ENCODE data around the gene PCNP.
"Not testable (repeated sequence)": the region's sequence is repeated elsewhere in the genome, so short reads cannot be mapped to it uniquely, and the experiment has no call there.

The PCNP gene

GRCh38 chr3:101631098-101631796, 57.3 kb downstream of the PCNP start:
- Histone ChIP-seq H3K36me3 (ENCODE audit: control insufficient read depth, insufficient read depth, low read length) (no peaks in the 10 kb centered on the region), H3K4me1 (ENCODE audit: control insufficient read depth, insufficient read depth, low read length, poor library complexity, severe bottlenecking) (peaks cover 3% of the 10 kb centered on the region), H3K4me3 (ENCODE audit: insufficient read depth, low read depth, low read length, poor library complexity, severe bottlenecking) (no peak overlapping the region), H3K27ac (ENCODE audit: insufficient read depth, low read length, poor library complexity, severe bottlenecking) (no peak overlapping the region), H3K9me3 (ENCODE audit: control insufficient read depth, low read length) (no peaks in the 10 kb centered on the region), H3K27me3 (replicated peaks; ENCODE audit: control insufficient read depth, insufficient read depth, low read length, poor library complexity, severe bottlenecking) (no peaks in the 10 kb centered on the region)
- DNase-seq: no peak

DNA sequence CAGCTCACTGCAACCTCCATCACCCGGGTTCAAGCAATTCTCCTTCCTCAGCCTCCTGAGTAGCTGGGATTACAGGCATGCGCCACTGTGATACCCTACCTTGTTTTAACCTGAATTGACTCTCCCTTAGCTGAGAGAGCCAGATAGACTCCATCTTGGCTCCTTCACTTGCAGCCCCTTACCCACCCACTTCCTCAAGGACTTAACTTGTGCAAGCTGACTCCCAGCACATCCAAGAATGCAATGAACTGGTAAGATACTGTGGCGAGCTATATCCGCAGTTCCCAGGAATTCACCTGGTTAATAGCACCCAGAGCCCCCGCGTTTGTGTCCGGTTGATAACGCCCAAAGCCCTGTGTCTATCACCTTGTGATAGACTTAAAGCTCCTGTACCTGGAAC, 58.0 kb downstream of the PCNP start:
- H3K27me3 ChIP-seq (replicated peaks; ENCODE audit: control insufficient read depth, insufficient read depth, low read length, poor library complexity, severe bottlenecking); DNase-seq; H3K9me3 ChIP-seq (ENCODE audit: control insufficient read depth, low read length); H3K4me1 ChIP-seq (ENCODE audit: control insufficient read depth, insufficient read depth, low read length, poor library complexity, severe bottlenecking); H3K36me3 ChIP-seq (ENCODE audit: control insufficient read depth, insufficient read depth, low read length); H3K27ac ChIP-seq (ENCODE audit: insufficient read depth, low read length, poor library complexity, severe bottlenecking); H3K4me3 ChIP-seq (ENCODE audit: insufficient read depth, low read depth, low read length, poor library complexity, severe bottlenecking): not testable (repeated sequence)

DNA sequence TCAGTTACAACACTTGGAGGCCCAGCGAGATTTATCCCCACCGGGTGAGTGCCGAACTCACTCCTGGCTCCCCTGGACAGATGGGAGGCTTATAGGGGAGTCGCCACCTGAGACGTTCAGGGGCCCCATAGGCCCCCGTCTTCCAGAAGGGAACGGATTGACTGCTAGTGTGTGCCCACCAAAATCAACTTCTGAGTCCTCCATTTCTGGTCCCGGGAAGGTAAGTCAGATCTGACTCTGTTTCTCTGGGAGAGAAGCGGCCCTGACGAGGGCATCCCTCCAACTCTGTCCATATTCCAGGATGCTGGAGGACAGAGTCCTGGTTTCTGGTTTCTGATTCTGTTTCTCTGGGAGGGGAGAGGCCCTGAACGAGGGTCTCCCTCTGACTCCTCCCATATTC, 58.6 kb downstream of the PCNP start:
- H3K4me3 ChIP-seq (ENCODE audit: insufficient read depth, low read depth, low read length, poor library complexity, severe bottlenecking): no peak overlapping the region
- no peaks in the 10 kb centered on the region for H3K27me3 ChIP-seq (replicated peaks; ENCODE audit: control insufficient read depth, insufficient read depth, low read length, poor library complexity, severe bottlenecking)
- DNase-seq: no peak
- H3K4me1 ChIP-seq (ENCODE audit: control insufficient read depth, insufficient read depth, low read length, poor library complexity, severe bottlenecking): peaks cover 5% of the 10 kb centered on the region
- no peak overlapping the region for H3K27ac ChIP-seq (ENCODE audit: insufficient read depth, low read length, poor library complexity, severe bottlenecking)
- no peaks in the 10 kb centered on the region for H3K36me3 ChIP-seq (ENCODE audit: control insufficient read depth, insufficient read depth, low read length)
- H3K9me3 ChIP-seq (ENCODE audit: control insufficient read depth, low read length): no peaks in the 10 kb centered on the region

DNA sequence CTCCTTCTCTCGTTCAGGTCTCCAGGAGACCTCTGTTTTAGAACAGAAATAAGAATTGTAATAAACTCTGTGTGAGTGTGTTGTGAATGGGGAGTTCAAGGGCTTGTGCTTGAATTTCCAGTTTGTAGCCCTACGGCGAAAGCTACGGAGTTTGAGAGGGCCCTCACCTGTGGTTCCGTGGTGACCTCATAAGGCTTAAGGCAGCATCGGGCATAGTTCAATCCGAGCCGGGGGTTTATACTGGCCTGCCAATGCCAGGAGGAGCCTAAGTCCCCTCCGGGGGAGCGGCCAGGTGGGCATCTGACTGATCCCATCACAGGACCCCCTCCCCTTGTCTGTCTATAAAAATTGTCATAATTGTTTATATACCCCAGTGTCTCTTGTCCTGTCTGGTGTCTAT, 59.2 kb downstream of the PCNP start:
- no peaks in the 10 kb centered on the region for H3K9me3 ChIP-seq (ENCODE audit: control insufficient read depth, low read length)
- no peak for DNase-seq
- H3K4me1 ChIP-seq (ENCODE audit: control insufficient read depth, insufficient read depth, low read length, poor library complexity, severe bottlenecking): peaks cover 5% of the 10 kb centered on the region
- H3K4me3 ChIP-seq (ENCODE audit: insufficient read depth, low read depth, low read length, poor library complexity, severe bottlenecking): no peak overlapping the region
- no peak overlapping the region for H3K27ac ChIP-seq (ENCODE audit: insufficient read depth, low read length, poor library complexity, severe bottlenecking)
- no peaks in the 10 kb centered on the region for H3K27me3 ChIP-seq (replicated peaks; ENCODE audit: control insufficient read depth, insufficient read depth, low read length, poor library complexity, severe bottlenecking)
- H3K36me3 ChIP-seq (ENCODE audit: control insufficient read depth, insufficient read depth, low read length): no peaks in the 10 kb centered on the region

DNA sequence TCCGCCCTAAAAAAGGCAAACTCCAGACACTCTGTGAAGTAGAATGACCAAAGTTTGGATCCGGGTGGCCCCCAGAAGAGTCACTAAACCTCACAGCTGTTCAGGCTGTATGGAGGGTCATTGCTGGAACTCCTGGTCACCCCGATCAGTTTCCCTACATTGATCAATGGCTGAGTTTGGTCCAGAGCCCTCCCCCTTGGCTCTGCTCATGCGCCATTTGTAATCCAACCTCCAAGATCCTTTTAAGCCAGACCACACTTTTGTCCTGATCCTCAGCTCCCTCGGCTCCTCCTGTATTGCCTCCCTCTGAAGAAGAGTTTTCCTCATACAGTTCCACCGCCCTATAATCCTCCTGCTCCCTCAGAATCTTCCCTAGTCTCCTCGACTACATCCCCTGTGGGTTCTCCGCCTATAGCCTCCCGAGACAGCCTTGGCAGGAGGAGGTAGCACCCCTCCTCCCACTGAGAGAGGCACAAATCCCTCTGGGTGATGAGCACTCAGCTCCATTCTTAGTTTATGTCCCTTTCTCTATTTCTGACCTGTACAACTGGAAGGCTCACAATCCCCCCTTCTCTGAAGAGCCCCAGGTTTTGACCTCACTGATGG, 60.7 kb downstream of the PCNP start:
- Histone ChIP-seq H3K27ac (ENCODE audit: insufficient read depth, low read length, poor library complexity, severe bottlenecking) (no peak overlapping the region), H3K4me3 (ENCODE audit: insufficient read depth, low read depth, low read length, poor library complexity, severe bottlenecking) (no peak overlapping the region), H3K9me3 (ENCODE audit: control insufficient read depth, low read length) (no peaks in the 10 kb centered on the region), H3K36me3 (ENCODE audit: control insufficient read depth, insufficient read depth, low read length) (no peaks in the 10 kb centered on the region), H3K27me3 (replicated peaks; ENCODE audit: control insufficient read depth, insufficient read depth, low read length, poor library complexity, severe bottlenecking) (no peaks in the 10 kb centered on the region), H3K4me1 (ENCODE audit: control insufficient read depth, insufficient read depth, low read length, poor library complexity, severe bottlenecking) (peaks cover 5% of the 10 kb centered on the region)
- DNase-seq: no peak

- Histone ChIP-seq H3K27ac (ENCODE audit: insufficient read depth, low read length, poor library complexity, severe bottlenecking) (no peak overlapping the region), H3K4me1 (ENCODE audit: control insufficient read depth, insufficient read depth, low read length, poor library complexity, severe bottlenecking) (peaks cover 5% of the 10 kb centered on the region), H3K27me3 (replicated peaks; ENCODE audit: control insufficient read depth, insufficient read depth, low read length, poor library complexity, severe bottlenecking) (no peaks in the 10 kb centered on the region), H3K4me3 (ENCODE audit: insufficient read depth, low read depth, low read length, poor library complexity, severe bottlenecking) (no peak overlapping the region), H3K9me3 (ENCODE audit: control insufficient read depth, low read length) (no peaks in the 10 kb centered on the region), H3K36me3 (ENCODE audit: control insufficient read depth, insufficient read depth, low read length) (no peaks in the 10 kb centered on the region)
- no peak for DNase-seq
These were observed 61.4 kb downstream of the PCNP start for GRCh38 chr3:101635345-101635744.

GRCh38 chr3:101635954-101636798, 62.2 kb downstream of the PCNP start:
- peaks cover 5% of the 10 kb centered on the region for H3K4me1 ChIP-seq (ENCODE audit: control insufficient read depth, insufficient read depth, low read length, poor library complexity, severe bottlenecking)
- no peak overlapping the region for H3K27ac ChIP-seq (ENCODE audit: insufficient read depth, low read length, poor library complexity, severe bottlenecking)
- DNase-seq: peak; percentile 17 to 48 (median 36)
- H3K9me3 ChIP-seq (ENCODE audit: control insufficient read depth, low read length): no peaks in the 10 kb centered on the region
- no peaks in the 10 kb centered on the region for H3K36me3 ChIP-seq (ENCODE audit: control insufficient read depth, insufficient read depth, low read length)
- no peaks in the 10 kb centered on the region for H3K27me3 ChIP-seq (replicated peaks; ENCODE audit: control insufficient read depth, insufficient read depth, low read length, poor library complexity, severe bottlenecking)
- H3K4me3 ChIP-seq (ENCODE audit: insufficient read depth, low read depth, low read length, poor library complexity, severe bottlenecking): no peak overlapping the region

DNA sequence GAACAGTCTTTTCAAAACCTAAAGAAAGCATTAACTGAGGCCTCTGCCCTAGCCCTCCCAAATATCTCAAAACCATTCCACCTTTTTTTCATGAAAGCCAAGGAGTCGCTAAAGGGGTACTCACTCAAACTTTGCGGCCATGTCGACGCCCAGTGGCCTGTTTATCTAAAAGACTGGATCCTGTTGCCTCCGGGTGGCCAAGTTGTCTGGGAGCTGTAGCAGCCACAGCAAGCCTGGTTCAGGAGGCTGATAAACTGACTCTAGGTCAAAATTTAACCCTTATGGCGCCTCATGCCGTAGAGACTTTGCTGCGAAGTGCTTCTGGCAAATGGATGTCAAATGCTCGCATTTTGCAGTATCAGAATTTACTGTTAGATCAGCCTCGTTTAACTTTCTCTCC, 63.5 kb downstream of the PCNP start:
- no peak for DNase-seq

DNA sequence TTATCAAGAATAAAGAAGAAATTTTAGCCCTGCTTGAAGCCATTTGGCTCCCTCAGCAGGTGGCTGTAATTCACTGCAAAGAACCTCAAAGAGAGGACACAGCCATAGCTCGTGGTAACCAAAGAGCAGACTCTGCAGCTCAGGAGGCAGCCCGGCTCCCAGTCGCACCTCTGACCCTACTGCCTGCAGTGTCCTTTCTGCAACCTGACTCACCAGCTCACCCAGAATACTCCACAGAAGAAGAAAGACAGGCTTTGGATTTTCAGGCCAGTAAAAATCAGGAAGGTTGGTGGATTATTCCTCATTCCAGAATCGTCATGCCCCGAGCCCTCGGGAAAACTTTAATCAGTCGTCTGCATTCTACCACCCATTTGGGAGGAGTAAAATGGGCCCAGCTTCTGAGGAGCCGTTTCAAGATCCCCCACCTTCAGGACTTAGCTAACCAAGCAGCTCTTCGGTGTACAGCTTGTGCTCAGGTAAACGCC, 64.3 kb downstream of the PCNP start:
- Histone ChIP-seq H3K36me3 (ENCODE audit: control insufficient read depth, insufficient read depth, low read length) (no peaks in the 10 kb centered on the region), H3K27me3 (replicated peaks; ENCODE audit: control insufficient read depth, insufficient read depth, low read length, poor library complexity, severe bottlenecking) (no peaks in the 10 kb centered on the region), H3K9me3 (ENCODE audit: control insufficient read depth, low read length) (no peaks in the 10 kb centered on the region), H3K27ac (ENCODE audit: insufficient read depth, low read length, poor library complexity, severe bottlenecking) (no peak overlapping the region), H3K4me1 (ENCODE audit: control insufficient read depth, insufficient read depth, low read length, poor library complexity, severe bottlenecking) (peaks cover 5% of the 10 kb centered on the region), H3K4me3 (ENCODE audit: insufficient read depth, low read depth, low read length, poor library complexity, severe bottlenecking) (no peak overlapping the region)
- no peak for DNase-seq

More for the DNA sequence above, 63.5 kb downstream of the PCNP start:
- Histone ChIP-seq H3K9me3 (ENCODE audit: control insufficient read depth, low read length) (no peaks in the 10 kb centered on the region), H3K4me1 (ENCODE audit: control insufficient read depth, insufficient read depth, low read length, poor library complexity, severe bottlenecking) (peaks cover 5% of the 10 kb centered on the region), H3K27ac (ENCODE audit: insufficient read depth, low read length, poor library complexity, severe bottlenecking) (no peak overlapping the region), H3K4me3 (ENCODE audit: insufficient read depth, low read depth, low read length, poor library complexity, severe bottlenecking) (no peak overlapping the region), H3K36me3 (ENCODE audit: control insufficient read depth, insufficient read depth, low read length) (no peaks in the 10 kb centered on the region), H3K27me3 (replicated peaks; ENCODE audit: control insufficient read depth, insufficient read depth, low read length, poor library complexity, severe bottlenecking) (no peaks in the 10 kb centered on the region)
